ENCODE results near the gene UNC5A. TPM values are rescaled to one million over a fixed set of nuclear protein-coding genes. Genes with fewer than 3 reads are reported as not detected.

Gene UNC5A
- total RNA-seq, 1 experiment from 2014 or later: 10.1 TPM

DNA sequence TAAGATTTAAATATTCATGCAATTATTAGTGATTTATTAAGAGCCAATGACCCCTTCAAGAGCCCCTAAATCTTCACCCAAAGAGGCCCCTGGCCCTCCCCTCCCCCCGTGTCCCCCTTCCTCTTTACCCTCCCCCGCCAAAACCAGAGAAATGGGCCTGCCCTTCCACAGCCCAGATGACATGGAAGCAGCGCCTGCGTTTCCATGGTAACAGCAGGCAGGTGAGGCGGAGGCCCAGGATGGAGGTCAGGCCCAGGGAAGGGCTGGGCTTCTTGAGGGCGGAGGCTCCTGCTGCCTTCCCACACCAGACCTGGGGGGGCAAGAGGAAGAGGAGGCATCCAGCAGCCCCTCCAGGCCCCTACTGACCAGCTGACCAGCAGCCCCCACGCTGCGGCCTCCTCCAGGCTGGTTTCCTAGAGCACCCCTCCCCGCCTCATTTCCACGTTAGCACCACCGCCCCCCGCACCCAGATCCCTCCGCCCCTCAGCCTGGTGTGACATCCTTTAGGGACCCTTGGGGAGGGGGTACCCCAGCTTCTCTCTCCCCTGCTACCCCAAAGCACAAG lies 37.4 kb downstream of the UNC5A start:
- CTCF ChIA-PET: no interaction called here
- Histone ChIP-seq H3K9me2 (ENCODE audit: insufficient read depth) (no peaks in the 10 kb centered on the region), H3K9ac (ENCODE audit: low read length) (no peak overlapping the region), H3K4me1 (ENCODE audit: control insufficient read depth in 1 of 2, insufficient read depth in 2 of 2, low read length in 2 of 2) (no peaks in the 10 kb centered on the region), H4K20me1 (ENCODE audit: insufficient read depth) (no peaks in the 10 kb centered on the region), H3K4me3 (replicated peaks in 1 of 2; ENCODE audit: low read depth in 1 of 2, low read length in 2 of 2) (no peak overlapping the region), H2AFZ (ENCODE audit: low read depth, low read length, poor library complexity, severe bottlenecking) (no peak overlapping the region), H3K4me2 (ENCODE audit: low read length) (no peak overlapping the region), H3K36me3 (ENCODE audit: control insufficient read depth in 1 of 2, insufficient read depth in 2 of 2, low read length in 2 of 2) (no peaks in the 10 kb centered on the region), H3K27me3 (ENCODE audit: insufficient read depth, low read length) (no peaks in the 10 kb centered on the region), H3K79me2 (ENCODE audit: insufficient read depth, low read length) (no peaks in the 10 kb centered on the region), H3K27ac (ENCODE audit: low read depth, low read length) (no peak overlapping the region), H3K9me3 (ENCODE audit: control insufficient read depth in 1 of 2, insufficient read depth in 1 of 2, low read depth in 1 of 2, low read length in 2 of 2) (no peaks in the 10 kb centered on the region)
- BruUV-seq (replicated peaks): no TSS peak
- intact Hi-C loops (cut with micrococcal nuclease): no loop called here
- TF ChIP-seq, protein P1, sequence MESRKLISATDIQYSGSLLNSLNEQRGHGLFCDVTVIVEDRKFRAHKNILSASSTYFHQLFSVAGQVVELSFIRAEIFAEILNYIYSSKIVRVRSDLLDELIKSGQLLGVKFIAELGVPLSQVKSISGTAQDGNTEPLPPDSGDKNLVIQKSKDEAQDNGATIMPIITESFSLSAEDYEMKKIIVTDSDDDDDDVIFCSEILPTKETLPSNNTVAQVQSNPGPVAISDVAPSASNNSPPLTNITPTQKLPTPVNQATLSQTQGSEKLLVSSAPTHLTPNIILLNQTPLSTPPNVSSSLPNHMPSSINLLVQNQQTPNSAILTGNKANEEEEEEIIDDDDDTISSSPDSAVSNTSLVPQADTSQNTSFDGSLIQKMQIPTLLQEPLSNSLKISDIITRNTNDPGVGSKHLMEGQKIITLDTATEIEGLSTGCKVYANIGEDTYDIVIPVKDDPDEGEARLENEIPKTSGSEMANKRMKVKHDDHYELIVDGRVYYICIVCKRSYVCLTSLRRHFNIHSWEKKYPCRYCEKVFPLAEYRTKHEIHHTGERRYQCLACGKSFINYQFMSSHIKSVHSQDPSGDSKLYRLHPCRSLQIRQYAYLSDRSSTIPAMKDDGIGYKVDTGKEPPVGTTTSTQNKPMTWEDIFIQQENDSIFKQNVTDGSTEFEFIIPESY (IDR thresholded peaks at IDR 0.05; ENCODE audit: extremely low read depth, insufficient replicate concordance, low read length): no peak
- TF ChIP-seq RAD21 (IDR thresholded peaks at IDR 0.05; ENCODE audit: low read depth) (no peak), CBX3 (IDR thresholded peaks at IDR 0.05; ENCODE audit: low read depth) (no peak), MAX (IDR thresholded peaks at IDR 0.05) (no peak), JUND (IDR thresholded peaks at IDR 0.05) (no peak), TCF7L2 (IDR thresholded peaks at IDR 0.05; ENCODE audit: borderline replicate concordance, extremely low read depth, insufficient read depth, insufficient read length) (no peak), ZFX (IDR thresholded peaks at IDR 0.05) (no peak), SP1 (IDR thresholded peaks at IDR 0.05; ENCODE audit: low read depth) (no peak)
- TF ChIP-seq, protein P2, sequence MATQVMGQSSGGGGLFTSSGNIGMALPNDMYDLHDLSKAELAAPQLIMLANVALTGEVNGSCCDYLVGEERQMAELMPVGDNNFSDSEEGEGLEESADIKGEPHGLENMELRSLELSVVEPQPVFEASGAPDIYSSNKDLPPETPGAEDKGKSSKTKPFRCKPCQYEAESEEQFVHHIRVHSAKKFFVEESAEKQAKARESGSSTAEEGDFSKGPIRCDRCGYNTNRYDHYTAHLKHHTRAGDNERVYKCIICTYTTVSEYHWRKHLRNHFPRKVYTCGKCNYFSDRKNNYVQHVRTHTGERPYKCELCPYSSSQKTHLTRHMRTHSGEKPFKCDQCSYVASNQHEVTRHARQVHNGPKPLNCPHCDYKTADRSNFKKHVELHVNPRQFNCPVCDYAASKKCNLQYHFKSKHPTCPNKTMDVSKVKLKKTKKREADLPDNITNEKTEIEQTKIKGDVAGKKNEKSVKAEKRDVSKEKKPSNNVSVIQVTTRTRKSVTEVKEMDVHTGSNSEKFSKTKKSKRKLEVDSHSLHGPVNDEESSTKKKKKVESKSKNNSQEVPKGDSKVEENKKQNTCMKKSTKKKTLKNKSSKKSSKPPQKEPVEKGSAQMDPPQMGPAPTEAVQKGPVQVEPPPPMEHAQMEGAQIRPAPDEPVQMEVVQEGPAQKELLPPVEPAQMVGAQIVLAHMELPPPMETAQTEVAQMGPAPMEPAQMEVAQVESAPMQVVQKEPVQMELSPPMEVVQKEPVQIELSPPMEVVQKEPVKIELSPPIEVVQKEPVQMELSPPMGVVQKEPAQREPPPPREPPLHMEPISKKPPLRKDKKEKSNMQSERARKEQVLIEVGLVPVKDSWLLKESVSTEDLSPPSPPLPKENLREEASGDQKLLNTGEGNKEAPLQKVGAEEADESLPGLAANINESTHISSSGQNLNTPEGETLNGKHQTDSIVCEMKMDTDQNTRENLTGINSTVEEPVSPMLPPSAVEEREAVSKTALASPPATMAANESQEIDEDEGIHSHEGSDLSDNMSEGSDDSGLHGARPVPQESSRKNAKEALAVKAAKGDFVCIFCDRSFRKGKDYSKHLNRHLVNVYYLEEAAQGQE (IDR thresholded peaks at IDR 0.05; ENCODE audit: low read depth): no peak
- no peak for ATAC-seq
- no peak for DNase-seq (ENCODE audit: low read depth, low spot score)
- RAD21 ChIA-PET (ENCODE audit: low non-redundant PET in 1 of 2, low total read pairs in 2 of 2, uncharacterized antibody in 2 of 2, unreplicated experiment in 2 of 2): no interaction called here
- POLR2A ChIA-PET: no interaction called here
